Ascending aorta (tissue), 2 donors: ENCODE results near the gene P2RX2. TPM values are rescaled to one million over a fixed set of nuclear protein-coding genes. Genes with fewer than 3 reads are reported as not detected.

Source experiments
- DNase-seq, 2 donors: peaks; one replicate each; pipeline ENCODE4 v3.0.0-alpha.2; 2019; ENCODE audit warnings: low spot score in 2 of 2
- H3K27ac ChIP-seq, 2 donors: fragments of 200-600 bp; sonication (generic); one replicate each; pipeline ENCODE4 v1.5.1; 2016 to 2017; ENCODE audit warnings: mild to moderate bottlenecking in 1 of 2
- H3K27me3 ChIP-seq: fragments of 200-600 bp; sonication (generic); one replicate; pipeline ENCODE4 v1.5.1; 2017
- H3K36me3 ChIP-seq, 2 donors: fragments of 200-600 bp; sonication (generic); one replicate each; pipeline ENCODE4 v1.5.1; 2016
- H3K4me1 ChIP-seq, 2 donors: fragments of 200-600 bp; sonication (generic); one replicate each; pipeline ENCODE4 v1.5.1; 2016 to 2017; ENCODE audit warnings: mild to moderate bottlenecking in 1 of 2
- H3K4me3 ChIP-seq, 2 donors: fragments of 200-600 bp; sonication (generic); one replicate each; pipeline ENCODE4 v1.5.1; 2016 to 2017; ENCODE audit warnings: mild to moderate bottlenecking in 1 of 2
- H3K9me3 ChIP-seq, 2 donors: fragments of 200-600 bp; sonication (generic); one replicate each; pipeline ENCODE4 v1.5.1; 2016
- intact Hi-C: fragments of 100-400 bp; cut with DNase I; formaldehyde crosslinking; loops from one replicate; pipeline ENCODE4 v1.15.1; 2023
- total RNA-seq: library from RNA; depleted of rRNA; stranded (reverse); fragments of >200 nt; gene quantifications from one replicate; pipeline ENCODE4 v1.1.0, GENCODE V29; 2016
- TF ChIP-seq, protein P1 (sequence below), 3 experiments: fragments of 200-600 bp in 2 of 3; fragments of 450-650 bp in 1 of 3; sonication (generic) in 2 of 3; IDR thresholded peaks; one replicate each; pipeline ENCODE4 v1.5.1; 2016 to 2019; ENCODE audit warnings: antibody characterized with exemption in 3 of 3, mild to moderate bottlenecking in 1 of 3, moderate library complexity in 1 of 3

Gene P2RX2
- total RNA-seq, 1 donor from 2014 or later = not detected

DNA sequence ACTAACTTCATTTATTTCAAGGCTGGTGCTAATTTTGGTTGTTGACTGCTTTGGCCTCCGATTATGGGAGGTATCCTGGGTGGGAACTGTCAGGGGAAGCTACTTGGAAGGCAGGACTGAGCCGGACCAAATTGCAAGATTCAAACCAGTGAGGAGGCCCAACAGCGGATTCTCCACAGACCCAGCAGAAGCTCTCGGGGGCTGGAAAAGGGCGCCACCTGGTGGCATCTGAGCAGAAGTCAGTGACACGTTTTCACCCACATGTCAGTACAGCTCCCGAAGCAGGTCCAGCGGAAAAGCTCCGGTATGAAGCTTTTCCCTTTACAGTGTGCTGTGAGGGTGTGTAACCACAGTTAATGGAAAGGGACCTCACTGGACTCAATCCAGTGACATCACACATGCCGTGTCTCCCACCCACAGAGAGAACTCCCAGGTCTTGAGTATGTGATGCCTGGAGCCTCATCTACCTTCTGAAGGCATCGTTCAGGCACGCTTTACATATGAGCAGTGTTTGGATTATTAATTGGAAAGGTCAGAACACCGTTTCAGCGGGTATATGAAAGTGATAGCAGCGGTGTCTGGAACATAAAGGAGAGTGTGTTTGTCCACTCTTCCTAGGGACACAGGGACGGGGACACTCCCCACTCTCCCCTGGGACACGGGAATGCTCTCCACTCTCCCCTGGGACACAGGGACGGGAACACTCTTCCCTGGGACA lies 3.6 kb upstream of the P2RX2 start:
- no peak overlapping the region for H3K27ac ChIP-seq
- H3K4me1 ChIP-seq = peaks cover 3 to 4% of the 10 kb centered on the region in 2 donors
- no peaks in the 10 kb centered on the region for H3K36me3 ChIP-seq
- TF ChIP-seq, protein P1, sequence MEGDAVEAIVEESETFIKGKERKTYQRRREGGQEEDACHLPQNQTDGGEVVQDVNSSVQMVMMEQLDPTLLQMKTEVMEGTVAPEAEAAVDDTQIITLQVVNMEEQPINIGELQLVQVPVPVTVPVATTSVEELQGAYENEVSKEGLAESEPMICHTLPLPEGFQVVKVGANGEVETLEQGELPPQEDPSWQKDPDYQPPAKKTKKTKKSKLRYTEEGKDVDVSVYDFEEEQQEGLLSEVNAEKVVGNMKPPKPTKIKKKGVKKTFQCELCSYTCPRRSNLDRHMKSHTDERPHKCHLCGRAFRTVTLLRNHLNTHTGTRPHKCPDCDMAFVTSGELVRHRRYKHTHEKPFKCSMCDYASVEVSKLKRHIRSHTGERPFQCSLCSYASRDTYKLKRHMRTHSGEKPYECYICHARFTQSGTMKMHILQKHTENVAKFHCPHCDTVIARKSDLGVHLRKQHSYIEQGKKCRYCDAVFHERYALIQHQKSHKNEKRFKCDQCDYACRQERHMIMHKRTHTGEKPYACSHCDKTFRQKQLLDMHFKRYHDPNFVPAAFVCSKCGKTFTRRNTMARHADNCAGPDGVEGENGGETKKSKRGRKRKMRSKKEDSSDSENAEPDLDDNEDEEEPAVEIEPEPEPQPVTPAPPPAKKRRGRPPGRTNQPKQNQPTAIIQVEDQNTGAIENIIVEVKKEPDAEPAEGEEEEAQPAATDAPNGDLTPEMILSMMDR (IDR thresholded peaks at IDR 0.05) = peak; percentile 82 to 87 (median 84)
- peaks cover 26% of the 10 kb centered on the region for H3K27me3 ChIP-seq
- no peak overlapping the region for H3K4me3 ChIP-seq
- H3K9me3 ChIP-seq = peaks cover 3 to 6% of the 10 kb centered on the region in 2 donors
- peak in 1 of 2 donors; percentile 86 for DNase-seq
- intact Hi-C loops = loop anchor here (1.0 to 2.0 kb wide), 2 partner anchors 200 to 460 kb away; no protein-coding TSS in a partner anchor

DNA sequence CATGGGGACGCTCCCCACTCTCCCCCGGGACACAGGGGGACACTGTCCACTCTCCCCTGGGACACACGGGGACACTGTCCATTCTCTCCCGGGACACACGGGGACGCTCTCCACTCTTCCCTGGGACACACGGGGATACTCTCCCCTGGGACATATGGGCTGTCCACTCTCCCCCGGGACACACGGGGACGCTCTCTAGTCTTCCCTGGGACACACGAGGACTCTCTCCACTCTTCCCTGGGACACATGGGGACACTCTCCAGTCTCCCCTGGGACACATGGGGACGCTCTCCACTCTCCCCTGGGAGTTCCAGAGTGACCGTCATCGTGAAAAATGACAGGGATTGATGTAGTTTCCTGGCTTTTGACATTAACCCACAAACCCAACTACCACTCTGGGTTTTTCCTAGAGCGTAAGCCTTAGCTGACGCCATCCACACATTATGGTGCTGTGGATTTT lies 3.0 kb upstream of the P2RX2 start:
- Histone ChIP-seq H3K27me3 (peaks cover 26% of the 10 kb centered on the region), H3K4me1 (peaks cover 3 to 4% of the 10 kb centered on the region in 2 donors), H3K36me3 (no peaks in the 10 kb centered on the region), H3K4me3 (no peak overlapping the region), H3K9me3 (peaks cover 3 to 6% of the 10 kb centered on the region in 2 donors), H3K27ac (no peak overlapping the region)
- intact Hi-C loops = loop anchor here (1.0 to 2.0 kb wide), 2 partner anchors 200 to 461 kb away; no protein-coding TSS in a partner anchor
- TF ChIP-seq, protein P1 (IDR thresholded peaks at IDR 0.05) = no peak
- DNase-seq = no peak

DNA sequence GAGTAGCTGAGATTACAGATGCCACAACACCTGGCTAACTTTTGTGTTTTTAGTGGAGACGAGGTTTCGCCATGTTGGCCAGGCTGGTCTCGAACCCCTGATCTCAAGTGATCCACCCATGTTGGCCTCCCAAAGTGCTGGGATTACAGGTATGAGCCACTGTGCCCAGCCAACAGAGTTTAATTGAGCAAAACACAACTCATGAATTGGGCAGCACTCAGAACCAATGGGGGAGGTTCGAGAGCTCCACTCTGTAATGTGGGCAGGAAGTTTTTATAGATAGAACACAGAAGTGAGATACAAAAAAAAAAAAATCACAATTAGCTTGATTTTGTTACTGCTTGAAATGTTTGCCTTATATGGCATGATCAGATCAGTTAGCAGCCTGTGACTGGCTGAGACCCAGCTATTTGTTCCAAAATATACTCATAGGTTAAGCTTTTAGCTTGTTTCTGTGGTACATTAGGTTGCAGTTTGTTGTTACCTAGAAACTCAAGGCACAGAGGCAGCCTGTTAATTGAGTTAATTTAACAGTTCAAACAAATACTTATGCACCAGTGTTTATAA lies 1.4 kb upstream of the P2RX2 start:
- Histone ChIP-seq H3K27ac (no peak overlapping the region), H3K4me1 (peaks cover 3 to 4% of the 10 kb centered on the region in 2 donors), H3K27me3 (peaks cover 26% of the 10 kb centered on the region), H3K9me3 (peaks cover 3 to 6% of the 10 kb centered on the region in 2 donors), H3K4me3 (no peak overlapping the region), H3K36me3 (no peaks in the 10 kb centered on the region)
- intact Hi-C loops = no loop called here
- DNase-seq = no peak
- TF ChIP-seq, protein P1 (IDR thresholded peaks at IDR 0.05) = no peak

DNA sequence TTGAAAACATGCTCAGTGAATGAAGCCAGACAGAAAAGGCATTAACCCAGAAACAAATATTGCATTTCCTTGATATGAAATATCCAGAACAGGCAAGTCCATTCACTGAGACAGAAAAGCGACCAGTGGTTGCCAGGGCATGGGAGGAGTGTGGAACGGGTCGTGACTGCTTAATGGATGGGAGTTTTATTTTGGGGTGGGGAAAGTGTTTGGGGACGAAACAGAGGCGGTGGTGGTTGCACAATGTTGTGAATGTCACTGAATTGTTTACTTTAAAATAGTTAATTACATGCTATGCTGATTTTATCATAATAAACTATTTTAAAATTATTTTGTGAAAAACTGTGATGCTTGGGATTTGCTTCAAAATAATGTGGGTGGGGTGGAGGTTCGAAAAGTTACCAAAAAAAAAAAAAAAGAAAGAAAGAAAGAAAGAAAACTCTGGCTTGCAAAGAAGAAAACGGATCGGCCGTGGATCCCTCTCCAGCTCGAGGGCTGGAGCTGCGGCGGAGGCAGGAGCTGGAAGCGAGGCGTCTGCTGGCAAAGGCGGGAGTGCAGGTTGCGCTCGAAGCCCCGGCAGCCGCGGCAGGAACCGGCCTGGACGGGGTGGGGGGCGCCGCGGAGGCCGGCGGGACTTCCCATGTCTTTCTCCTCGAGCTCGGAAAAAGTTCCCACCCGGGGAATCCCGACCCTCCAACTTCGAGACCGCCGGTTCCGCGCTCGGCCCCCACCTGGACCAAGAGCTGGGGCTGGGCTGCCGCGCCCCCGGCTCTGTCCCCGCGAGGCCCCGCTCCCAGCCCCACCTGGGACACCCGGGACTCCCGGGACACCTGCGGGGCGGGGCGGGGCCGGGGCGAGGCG lies 524 bp upstream of the P2RX2 start:
- DNase-seq = no peak
- H3K9me3 ChIP-seq = peaks cover 3 to 6% of the 10 kb centered on the region in 2 donors
- no peaks in the 10 kb centered on the region for H3K36me3 ChIP-seq
- H3K27ac ChIP-seq = no peak overlapping the region
- H3K4me1 ChIP-seq = peaks cover 3 to 4% of the 10 kb centered on the region in 2 donors
- peaks cover 26% of the 10 kb centered on the region for H3K27me3 ChIP-seq
- intact Hi-C loops = no loop called here
- H3K4me3 ChIP-seq = peak overlapping the region in 1 of 2 donors; percentile 16
- TF ChIP-seq, protein P1 (IDR thresholded peaks at IDR 0.05) = no peak

GRCh38 chr12:132619071-132619385 lies 452 bp downstream of the P2RX2 start:
- intact Hi-C loops = no loop called here
- H3K4me1 ChIP-seq = peaks cover 3 to 4% of the 10 kb centered on the region in 2 donors
- H3K4me3 ChIP-seq = no peak overlapping the region
- peaks cover 0 to 5% of the 10 kb centered on the region in 2 donors for H3K36me3 ChIP-seq
- peaks cover 26% of the 10 kb centered on the region for H3K27me3 ChIP-seq
- DNase-seq = no peak
- TF ChIP-seq, protein P1 (IDR thresholded peaks at IDR 0.05) = no peak
- H3K27ac ChIP-seq = no peak overlapping the region
- peaks cover 3 to 6% of the 10 kb centered on the region in 2 donors for H3K9me3 ChIP-seq
